Natural killer cell (primary cell): ENCODE results near the gene PTPRB. TPM values are rescaled to one million over a fixed set of nuclear protein-coding genes. Genes with fewer than 3 reads are reported as not detected.

ENCODE experiments used
- ATAC-seq, 3 donors: fragments of 150-1000 bp in 2 of 3; fragments of 200-7000 bp in 1 of 3; cut with Tn5 transposase; 1 replicate in 1 of 3; 2 replicates in 2 of 3; pipeline ENCODE4 v1.10.0; 2021; ENCODE audit warnings: mild to moderate bottlenecking in 2 of 3, moderate library complexity in 2 of 3
- DNase-seq, 2 donors: peaks; one replicate each; pipeline versions ENCODE4 v3.0.0 to v3.0.0-alpha.2; 2013 to 2021; ENCODE audit warnings: mixed read lengths in 1 of 2
- H3K27ac ChIP-seq: one replicate; pipeline ENCODE4 v1.5.1; 2013; ENCODE audit warnings: mild to moderate bottlenecking, low read length
- H3K27me3 ChIP-seq: one replicate; pipeline ENCODE4 v1.6.1; 2013; ENCODE audit warnings: low read length; ENCODE audit not compliant: control insufficient read depth, insufficient read depth
- H3K36me3 ChIP-seq: one replicate; pipeline ENCODE4 v1.6.1; 2013; ENCODE audit warnings: low read length; ENCODE audit not compliant: control insufficient read depth, insufficient read depth
- H3K4me1 ChIP-seq: one replicate; pipeline ENCODE4 v1.6.1; 2013; ENCODE audit warnings: low read length; ENCODE audit not compliant: control insufficient read depth, insufficient read depth
- H3K4me3 ChIP-seq: one replicate; pipeline ENCODE4 v1.5.1; 2013; ENCODE audit warnings: low read length
- H3K9me3 ChIP-seq: one replicate; pipeline ENCODE4 v1.6.1; 2013; ENCODE audit warnings: low read length; ENCODE audit not compliant: control insufficient read depth, insufficient read depth
- H3K27ac Mint-ChIP-seq, 2 donors: one replicate each; pipeline ENCODE4 v1.8.0; 2022; ENCODE audit warnings: mild to moderate bottlenecking in 2 of 2, mixed read lengths in 2 of 2, moderate library complexity in 1 of 2
- H3K27me3 Mint-ChIP-seq, 2 donors: one replicate each; pipeline ENCODE4 v1.8.0; 2022; ENCODE audit warnings: low read depth in 2 of 2, mixed read lengths in 2 of 2
- H3K36me3 Mint-ChIP-seq: one replicate; pipeline ENCODE4 v1.8.0; 2022; ENCODE audit warnings: mixed read lengths
- H3K4me1 Mint-ChIP-seq, 2 donors: one replicate each; pipeline ENCODE4 v1.8.0; 2022; ENCODE audit warnings: mixed read lengths in 2 of 2
- H3K4me3 Mint-ChIP-seq: one replicate; pipeline ENCODE4 v1.8.0; 2022; ENCODE audit warnings: mild to moderate bottlenecking, moderate library complexity, mixed read lengths
- H3K9me3 Mint-ChIP-seq, 2 donors: one replicate each; pipeline ENCODE4 v1.8.0; 2022; ENCODE audit warnings: mixed read lengths in 2 of 2
- WGBS: methylation state at CpG from one replicate; pipeline ENCODE4 v1.1.7; 2013; ENCODE audit warnings: missing lambda C conversion rate; ENCODE audit not compliant: insufficient coverage; 5-methylcytosine and 5-hydroxymethylcytosine counted together
- intact Hi-C: fragments of 100-400 bp; cut with micrococcal nuclease; formaldehyde crosslinking; loops from one replicate; pipeline ENCODE4 v1.14.2; 2022
- total RNA-seq, 4 donors: library from RNA; stranded (reverse); fragments of 120-200 nt in 1 of 4; gene quantifications; one replicate each; pipeline versions ENCODE4 v1.2.3 to v1.2.4, GENCODE V29; 2013 to 2022
- TF ChIP-seq, protein P1 (sequence below): fragments of 200-600 bp; IDR thresholded peaks from one replicate; pipeline ENCODE4 v1.8.0; 2022; ENCODE audit warnings: antibody characterized with exemption

Gene PTPRB
- total RNA-seq, 3 donors from 2014 or later (not counting 1 experiment from before 2014, with no cell fraction given): 2.3 to 7.8 (median 5.5) TPM

DNA sequence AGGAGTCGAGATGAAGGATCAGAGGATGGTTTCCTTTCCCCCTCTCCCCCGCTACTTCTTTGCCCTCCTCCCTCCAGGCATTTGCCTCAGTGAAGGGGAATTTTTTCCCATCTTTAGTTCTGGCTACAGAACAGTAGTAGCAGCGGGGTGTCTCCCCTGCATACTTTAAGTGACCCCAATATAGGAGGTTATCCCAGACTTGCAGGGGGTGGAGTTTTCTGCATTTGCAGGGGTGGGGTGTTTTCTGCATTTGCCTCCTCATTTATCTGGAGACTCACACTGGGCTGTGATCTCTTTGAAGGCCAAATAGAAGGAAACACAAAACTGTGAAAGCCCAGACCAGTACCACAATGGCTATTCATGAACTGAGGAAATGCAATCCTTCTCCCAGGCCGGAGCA, 19.8 kb downstream of the PTPRB start:
- H3K27ac Mint-ChIP-seq: no peak overlapping the region
- no peaks in the 10 kb centered on the region for H3K4me1 Mint-ChIP-seq
- Histone ChIP-seq H3K9me3 (no peaks in the 10 kb centered on the region), H3K4me3 (no peak overlapping the region), H3K27me3 (no peaks in the 10 kb centered on the region), H3K36me3 (no peaks in the 10 kb centered on the region), H3K4me1 (no peaks in the 10 kb centered on the region), H3K27ac (no peak overlapping the region)
- intact Hi-C loops: no loop called here
- WGBS: 88% methylated on average over 3 of the region's 4 CpGs
- TF ChIP-seq, protein P1, sequence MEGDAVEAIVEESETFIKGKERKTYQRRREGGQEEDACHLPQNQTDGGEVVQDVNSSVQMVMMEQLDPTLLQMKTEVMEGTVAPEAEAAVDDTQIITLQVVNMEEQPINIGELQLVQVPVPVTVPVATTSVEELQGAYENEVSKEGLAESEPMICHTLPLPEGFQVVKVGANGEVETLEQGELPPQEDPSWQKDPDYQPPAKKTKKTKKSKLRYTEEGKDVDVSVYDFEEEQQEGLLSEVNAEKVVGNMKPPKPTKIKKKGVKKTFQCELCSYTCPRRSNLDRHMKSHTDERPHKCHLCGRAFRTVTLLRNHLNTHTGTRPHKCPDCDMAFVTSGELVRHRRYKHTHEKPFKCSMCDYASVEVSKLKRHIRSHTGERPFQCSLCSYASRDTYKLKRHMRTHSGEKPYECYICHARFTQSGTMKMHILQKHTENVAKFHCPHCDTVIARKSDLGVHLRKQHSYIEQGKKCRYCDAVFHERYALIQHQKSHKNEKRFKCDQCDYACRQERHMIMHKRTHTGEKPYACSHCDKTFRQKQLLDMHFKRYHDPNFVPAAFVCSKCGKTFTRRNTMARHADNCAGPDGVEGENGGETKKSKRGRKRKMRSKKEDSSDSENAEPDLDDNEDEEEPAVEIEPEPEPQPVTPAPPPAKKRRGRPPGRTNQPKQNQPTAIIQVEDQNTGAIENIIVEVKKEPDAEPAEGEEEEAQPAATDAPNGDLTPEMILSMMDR: no peak
- no peak overlapping the region for H3K4me3 Mint-ChIP-seq
- ATAC-seq (no peak), DNase-seq (no peak)
- H3K36me3 Mint-ChIP-seq: no peaks in the 10 kb centered on the region
- no peaks in the 10 kb centered on the region for H3K9me3 Mint-ChIP-seq
- peaks cover 0 to 2% of the 10 kb centered on the region in 2 donors for H3K27me3 Mint-ChIP-seq

DNA sequence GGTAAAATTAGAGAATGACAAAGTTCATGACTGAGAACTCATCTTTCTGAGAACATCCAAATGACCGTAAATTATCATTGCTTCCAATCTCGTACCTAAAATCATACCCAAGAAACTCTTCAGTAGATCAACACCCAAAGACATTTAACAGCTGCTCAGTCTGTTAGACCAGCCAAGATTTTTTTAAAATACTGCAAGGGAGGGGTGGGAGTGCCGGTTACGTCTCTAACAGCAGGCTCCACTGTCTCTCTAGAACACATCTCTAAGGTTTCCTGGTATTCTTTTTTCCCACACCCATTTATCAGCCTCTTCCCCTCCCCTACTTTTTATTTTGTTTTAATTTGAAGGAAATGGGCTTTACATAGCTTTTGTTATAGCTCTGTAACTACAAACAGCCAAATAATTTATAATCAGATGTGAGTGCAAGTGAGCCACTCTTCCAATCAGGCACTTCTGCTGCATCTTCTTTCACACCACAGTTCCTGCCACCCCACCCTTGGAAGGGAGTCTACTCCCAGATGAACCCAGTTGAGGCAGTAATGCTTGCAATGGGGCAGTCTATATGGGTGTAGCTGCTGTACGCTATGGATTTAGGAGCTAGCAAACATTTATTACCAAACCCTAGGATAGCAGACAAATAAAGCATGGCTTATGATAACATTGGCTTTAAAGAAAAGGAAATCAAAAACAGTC, 21.9 kb downstream of the PTPRB start:
- TF ChIP-seq, protein P1: no peak
- no peak overlapping the region for H3K4me3 ChIP-seq
- no peaks in the 10 kb centered on the region for H3K9me3 ChIP-seq
- no peak overlapping the region for H3K4me3 Mint-ChIP-seq
- peaks cover 0 to 4% of the 10 kb centered on the region in 2 donors for H3K27me3 Mint-ChIP-seq
- DNase-seq (no peak), ATAC-seq (no peak)
- H3K9me3 Mint-ChIP-seq: no peaks in the 10 kb centered on the region
- no peak overlapping the region for H3K27ac Mint-ChIP-seq
- no peaks in the 10 kb centered on the region for H3K4me1 ChIP-seq
- H3K36me3 Mint-ChIP-seq: no peaks in the 10 kb centered on the region
- H3K27me3 ChIP-seq: no peaks in the 10 kb centered on the region
- H3K36me3 ChIP-seq: no peaks in the 10 kb centered on the region
- H3K4me1 Mint-ChIP-seq: peaks cover 5% of the 10 kb centered on the region in 2 donors
- intact Hi-C loops: no loop called here
- H3K27ac ChIP-seq: no peak overlapping the region
- WGBS: 88% methylated on average over 2 of the region's 5 CpGs

DNA sequence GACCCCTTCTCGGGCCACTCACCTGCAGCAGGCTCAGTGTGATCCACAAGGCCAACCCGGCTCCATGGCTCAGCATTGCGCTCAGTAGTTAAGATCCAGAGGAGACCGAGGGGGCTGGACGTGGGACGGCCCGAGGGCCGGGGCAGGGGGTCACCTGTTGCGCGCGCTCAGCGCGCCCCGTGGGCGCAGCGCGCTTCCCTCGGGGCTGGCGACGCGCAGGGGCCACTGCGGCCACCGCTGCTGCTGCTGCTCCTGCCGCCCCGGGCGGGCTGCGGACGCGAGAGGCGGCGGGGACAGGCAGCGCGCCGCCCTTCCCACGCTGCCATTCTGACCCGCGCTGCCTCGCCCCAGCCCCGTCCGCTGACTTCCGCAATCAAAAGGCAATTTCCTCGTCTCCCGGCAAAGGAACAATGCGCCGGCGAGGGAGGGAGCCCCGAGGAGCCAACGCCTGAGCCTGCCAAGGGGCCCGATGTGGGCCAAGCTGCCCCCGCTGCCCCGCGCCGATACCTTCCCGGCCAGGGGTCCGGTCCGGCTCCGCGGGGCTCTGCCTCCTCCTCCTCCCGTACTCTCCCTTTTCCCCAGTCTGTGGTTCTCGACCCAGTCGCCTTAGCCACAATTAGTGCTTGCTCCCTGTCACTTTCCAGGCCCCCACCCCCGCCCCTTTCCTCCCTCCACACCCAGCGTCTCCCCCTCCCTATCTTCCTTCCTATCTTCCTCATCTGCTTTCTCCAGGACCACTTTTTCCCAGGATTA, 27.3 kb downstream of the PTPRB start:
- intact Hi-C loops: loop anchor here (5.0 kb wide), 1 partner anchor 52 kb away; no protein-coding TSS in a partner anchor
- peak; percentile 67 to 92 (median 87) for ATAC-seq
- Mint-ChIP-seq H3K36me3 (no peaks in the 10 kb centered on the region), H3K4me3 (peak overlapping the region; percentile 91), H3K4me1 (peaks cover 12 to 22% of the 10 kb centered on the region in 2 donors), H3K27ac (peak overlapping the region; percentile 68 to 88), H3K9me3 (no peaks in the 10 kb centered on the region), H3K27me3 (peaks cover 6 to 7% of the 10 kb centered on the region in 2 donors)
- H3K27me3 ChIP-seq: peaks cover 3% of the 10 kb centered on the region
- TF ChIP-seq, protein P1: no peak
- H3K27ac ChIP-seq: no peak overlapping the region
- H3K36me3 ChIP-seq: no peaks in the 10 kb centered on the region
- peak overlapping the region; percentile 41 for H3K4me3 ChIP-seq
- DNase-seq: peak in 1 of 2 donors; percentile 29
- WGBS: 2% methylated on average over 63 of the region's 63 CpGs
- peaks cover 9% of the 10 kb centered on the region for H3K4me1 ChIP-seq
- H3K9me3 ChIP-seq: no peaks in the 10 kb centered on the region
